Stimulated activated CD4-positive, alpha-beta T cell treated with anti-CD3 and anti-CD28 coated beads, Interleukin-2, amount 100 ng/mL, for 48 hours (primary cell): Measurements from ENCODE around the gene LIPE.

ENCODE experiments used
- DNase-seq, 2 donors: peaks; one replicate each; pipeline ENCODE4 v3.0.0-alpha.2; 2020

The LIPE gene

DNA sequence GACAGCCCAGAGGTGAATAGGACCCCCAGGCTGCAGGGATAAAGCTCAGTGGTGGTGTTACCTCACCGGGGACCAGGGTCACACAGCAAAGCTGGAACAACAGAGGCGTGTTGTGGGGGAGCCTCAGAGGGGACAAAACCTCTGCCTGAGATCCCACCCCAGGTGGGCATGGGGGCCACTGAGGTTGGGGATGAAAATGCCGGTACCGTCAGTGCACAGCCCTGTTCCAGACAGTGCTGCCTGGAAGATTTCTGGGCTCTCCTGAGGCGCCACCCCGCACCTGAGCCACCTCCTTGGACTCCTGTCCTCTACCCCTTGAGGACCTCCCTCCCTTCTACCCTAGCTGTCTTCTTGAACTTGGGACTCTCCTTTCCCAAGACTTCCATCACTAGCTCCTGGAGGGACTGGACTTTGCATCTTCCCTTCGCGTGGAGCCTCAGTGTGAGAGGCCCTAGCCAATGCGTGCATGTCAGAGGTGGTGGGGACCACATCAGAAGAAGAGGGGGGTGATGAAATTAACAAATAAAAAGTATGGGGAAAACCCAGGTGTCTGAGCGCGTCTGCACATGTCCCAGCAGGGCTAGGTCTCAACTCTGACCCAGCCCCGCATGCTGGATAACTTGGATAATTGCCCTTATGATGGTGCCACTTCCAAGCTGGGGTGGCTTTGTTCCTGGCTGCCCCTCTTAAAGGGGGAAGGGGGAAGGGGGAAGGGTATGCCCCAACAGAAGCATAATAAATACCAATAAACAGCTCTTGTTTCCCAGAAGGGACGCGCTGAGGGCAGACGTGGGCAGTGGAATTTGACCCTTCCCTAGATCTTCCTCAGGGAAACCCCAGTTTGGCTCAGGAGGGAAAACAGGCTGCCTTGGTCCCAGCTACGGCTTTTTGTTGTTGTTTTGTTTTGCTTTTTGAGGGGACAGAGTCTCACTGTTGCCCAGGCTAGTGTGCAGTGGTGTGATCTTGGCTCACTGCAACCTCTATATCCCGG lies 48.7 kb downstream of the LIPE start:
- DNase-seq: no peak

DNA sequence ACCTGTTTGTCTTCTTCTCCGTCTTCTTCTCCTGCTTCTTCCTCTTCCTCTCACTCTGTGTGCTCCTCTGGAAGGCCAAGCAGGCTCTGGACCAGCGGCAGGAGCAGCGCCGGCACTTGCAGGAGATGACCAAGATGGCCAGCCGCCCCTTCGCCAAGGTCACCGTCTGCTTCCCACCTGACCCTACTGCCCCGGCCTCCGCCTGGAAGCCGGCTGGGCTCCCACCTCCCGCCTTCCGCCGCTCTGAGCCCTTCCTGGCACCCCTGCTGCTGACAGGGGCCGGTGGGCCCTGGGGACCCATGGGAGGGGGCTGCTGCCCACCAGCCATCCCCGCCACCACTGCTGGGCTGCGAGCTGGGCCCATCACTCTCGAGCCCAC lies 51.0 kb downstream of the LIPE start:
- no peak for DNase-seq

DNA sequence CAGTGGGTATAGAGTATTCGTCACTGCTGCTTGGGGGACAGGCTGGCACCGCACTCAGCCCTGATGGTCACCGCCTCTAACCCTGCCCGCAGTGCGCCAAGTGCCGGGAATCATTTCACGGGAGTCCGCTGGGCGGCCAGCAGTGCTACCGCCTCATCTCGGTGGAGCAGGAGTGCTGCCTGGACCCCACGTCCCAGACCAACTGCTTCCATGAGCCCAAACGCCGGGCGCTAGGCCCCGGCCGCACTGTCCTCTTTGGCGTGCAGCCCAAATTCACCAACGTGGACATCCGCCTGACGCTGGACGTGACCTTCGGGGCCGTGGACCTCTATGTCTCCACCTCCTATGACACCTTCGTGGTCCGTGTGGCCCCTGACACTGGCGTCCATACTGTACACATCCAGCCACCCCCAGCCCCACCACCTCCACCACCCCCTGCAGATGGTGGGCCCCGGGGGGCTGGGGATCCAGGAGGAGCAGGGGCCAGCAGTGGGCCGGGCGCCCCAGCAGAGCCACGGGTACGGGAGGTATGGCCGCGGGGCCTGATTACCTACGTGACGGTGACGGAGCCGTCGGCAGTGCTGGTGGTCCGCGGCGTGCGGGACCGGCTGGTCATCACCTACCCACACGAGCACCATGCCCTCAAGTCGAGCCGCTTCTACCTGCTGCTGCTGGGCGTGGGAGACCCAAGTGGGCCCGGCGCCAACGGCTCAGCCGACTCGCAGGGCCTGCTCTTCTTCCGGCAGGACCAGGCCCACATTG lies 51.6 kb downstream of the LIPE start:
- DNase-seq: no peak

DNA sequence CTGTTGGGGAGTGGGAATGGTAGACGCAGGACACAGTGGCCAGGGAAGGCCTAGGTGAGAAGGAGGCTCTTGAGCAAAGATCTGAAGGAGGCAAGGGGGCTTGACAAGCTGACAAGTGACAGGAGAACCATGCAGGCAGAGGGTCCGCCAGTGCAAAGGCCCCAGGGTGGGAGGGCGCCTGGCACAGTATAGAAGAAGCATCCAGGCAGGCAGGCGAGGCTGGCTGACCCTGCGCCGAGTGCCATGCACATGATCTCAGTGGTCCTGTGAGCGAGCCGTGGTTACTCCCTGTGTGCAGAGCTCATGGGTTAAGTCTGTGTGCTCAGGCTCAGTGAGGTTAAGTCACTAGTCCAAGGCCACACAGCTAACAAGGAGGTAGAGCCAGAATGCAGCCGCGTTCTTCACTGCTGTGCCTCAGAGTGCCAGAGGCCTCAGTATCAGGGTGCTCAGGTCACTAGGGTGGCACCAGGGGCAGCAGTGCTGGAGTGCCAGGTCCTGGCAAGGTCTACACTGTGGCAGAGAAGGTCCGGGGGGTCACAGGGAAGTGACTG lies 52.3 kb downstream of the LIPE start:
- DNase-seq: no peak

DNA sequence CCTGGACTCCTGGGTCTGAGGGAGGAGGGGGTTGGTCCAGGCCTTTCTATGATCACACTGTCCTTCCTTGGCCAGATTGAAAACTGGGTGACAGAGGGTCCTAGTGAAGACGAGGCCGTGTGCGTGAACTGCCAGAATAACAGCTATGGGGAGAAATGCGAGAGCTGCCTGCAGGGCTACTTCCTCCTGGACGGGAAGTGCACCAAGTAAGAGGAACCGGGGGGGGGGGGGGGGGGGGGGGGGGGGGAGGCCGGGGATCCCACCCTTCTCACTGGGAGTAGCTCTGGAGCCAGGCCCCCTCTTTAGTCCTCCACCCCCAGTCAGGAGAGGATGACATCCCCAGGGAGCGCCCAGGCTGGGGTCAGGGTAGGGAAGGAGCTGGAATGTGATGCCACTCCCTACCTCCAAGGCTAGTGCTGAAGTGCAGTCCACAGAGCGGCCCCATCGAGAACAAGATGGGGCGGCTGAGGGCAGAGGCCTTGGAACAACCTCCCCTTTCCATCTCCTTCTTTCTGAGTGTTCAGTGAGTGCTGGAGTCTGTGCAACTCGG lies 56.5 kb downstream of the LIPE start:
- DNase-seq: no peak

DNA sequence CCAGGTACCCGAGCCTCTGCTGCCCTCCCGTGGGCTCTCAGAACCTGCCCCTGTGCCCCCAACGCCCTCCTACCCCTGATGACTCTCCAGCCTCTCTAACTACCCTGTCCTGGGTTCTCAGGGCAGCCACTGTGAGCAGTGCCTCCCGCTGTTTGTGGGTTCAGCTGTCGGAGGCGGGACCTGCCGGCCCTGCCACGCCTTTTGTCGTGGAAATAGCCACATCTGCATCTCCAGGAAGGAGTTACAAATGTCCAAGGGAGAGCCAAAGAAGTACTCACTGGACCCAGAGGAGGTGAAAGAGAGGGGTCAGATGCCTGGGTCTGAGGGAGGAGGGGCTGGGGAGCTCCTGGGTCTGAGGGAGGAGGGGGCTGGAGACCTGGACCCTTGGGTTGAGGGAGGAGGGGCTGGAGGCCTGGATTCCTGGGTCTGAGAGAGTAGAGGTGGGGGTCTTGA lies 57.1 kb downstream of the LIPE start:
- no peak for DNase-seq

DNA sequence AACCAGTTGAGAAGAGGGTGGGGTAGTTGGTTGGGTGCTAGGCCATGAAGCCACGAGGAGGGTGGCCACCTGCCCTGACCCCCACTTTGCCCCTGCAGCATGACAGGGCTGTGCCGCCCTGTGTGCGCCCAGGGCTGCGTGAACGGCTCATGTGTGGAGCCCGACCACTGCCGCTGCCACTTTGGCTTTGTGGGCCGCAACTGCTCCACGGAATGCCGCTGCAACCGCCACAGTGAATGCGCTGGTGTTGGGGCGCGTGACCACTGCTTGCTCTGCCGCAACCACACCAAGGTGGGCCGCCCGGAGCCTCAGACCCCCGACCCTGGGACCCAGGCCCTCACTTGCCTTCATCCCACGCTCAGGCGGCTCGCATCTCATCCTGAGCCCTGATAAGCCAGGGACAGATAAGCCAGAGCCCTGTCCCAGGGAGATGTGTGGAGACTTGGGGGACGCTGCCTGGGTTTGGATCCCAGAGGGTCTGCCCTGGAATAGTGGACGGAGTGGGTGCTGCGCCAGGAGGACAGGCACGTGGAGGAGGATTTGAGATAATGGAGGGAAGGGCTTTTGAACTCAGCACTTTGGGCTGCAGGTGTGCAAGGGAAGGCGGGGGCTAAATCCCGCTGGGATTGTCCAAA lies 57.6 kb downstream of the LIPE start:
- DNase-seq: no peak

DNA sequence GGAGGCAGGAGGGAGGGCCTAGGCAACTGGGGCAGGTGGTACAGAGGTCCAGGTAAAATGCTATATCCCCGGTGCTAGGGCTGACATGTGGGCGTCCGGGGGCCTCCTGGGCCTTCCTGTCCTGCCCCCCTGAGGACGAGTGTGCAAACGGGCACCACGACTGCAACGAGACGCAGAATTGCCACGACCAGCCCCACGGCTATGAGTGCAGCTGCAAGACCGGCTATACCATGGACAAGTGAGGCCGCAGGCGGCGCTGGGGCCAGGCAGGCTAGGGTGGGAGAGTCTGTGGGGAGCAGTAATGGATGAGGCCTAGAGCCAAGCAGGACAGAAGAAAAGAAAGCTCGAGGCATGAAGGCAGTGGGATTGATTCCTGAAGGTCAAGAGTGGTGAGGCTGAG lies 58.4 kb downstream of the LIPE start:
- DNase-seq: no peak

DNA sequence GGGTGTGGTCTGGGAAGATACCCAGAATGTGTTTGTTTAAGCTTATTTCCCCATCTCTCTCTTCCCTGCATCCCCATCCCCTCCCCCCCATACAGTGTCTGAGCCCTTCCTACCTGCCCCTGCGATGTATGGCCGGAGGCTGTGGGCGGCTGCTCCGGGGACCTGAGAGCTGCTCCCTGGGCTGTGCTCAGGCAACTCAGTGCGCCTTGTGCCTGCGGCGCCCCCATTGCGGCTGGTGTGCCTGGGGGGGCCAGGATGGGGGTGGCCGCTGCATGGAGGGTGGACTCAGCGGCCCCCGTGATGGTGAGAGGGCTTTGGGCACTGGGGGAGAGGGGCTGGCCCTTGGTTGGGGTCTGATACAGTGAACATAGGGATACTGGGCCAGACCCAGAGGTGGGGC lies 58.8 kb downstream of the LIPE start:
- DNase-seq: no peak

DNA sequence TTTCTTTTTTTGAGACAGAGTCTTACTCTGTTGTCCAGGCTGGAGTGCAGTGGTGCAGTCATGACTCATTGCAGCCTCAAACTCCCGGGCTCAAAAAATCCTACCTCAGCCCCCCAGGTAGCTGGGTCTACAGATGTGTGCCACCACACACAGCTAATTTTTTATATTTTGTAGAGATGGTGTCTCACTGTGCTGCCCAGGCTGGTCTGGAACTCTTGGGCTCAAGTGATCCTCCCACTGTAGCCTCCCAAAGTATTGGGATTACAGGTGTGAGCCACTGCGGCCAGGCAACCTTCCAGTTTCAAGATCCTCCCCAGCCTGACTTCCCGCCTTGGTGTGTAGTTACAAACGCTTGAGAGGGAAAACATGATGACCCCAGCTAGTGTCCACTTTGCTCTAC lies 59.3 kb downstream of the LIPE start:
- no peak for DNase-seq

DNA sequence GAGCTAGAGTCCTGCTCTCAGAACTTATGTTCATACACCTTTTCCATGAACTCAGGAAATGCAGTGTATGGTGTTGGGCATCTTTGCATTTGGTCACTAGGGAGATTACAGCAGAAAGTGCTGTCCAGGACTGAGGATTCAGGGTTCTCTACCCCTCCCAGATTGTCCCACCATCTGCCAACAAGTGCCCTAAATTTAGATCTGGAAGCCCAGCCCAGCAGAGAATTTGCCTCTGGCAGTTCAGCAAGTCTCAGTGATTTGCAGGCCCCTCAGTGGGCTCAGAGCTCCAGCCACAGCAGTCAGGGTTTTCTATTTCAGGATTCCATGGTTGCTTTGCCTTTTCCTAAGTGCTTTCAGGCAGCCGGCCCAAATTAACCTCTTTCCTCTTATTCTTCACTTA lies 60.5 kb downstream of the LIPE start:
- DNase-seq: no peak

DNA sequence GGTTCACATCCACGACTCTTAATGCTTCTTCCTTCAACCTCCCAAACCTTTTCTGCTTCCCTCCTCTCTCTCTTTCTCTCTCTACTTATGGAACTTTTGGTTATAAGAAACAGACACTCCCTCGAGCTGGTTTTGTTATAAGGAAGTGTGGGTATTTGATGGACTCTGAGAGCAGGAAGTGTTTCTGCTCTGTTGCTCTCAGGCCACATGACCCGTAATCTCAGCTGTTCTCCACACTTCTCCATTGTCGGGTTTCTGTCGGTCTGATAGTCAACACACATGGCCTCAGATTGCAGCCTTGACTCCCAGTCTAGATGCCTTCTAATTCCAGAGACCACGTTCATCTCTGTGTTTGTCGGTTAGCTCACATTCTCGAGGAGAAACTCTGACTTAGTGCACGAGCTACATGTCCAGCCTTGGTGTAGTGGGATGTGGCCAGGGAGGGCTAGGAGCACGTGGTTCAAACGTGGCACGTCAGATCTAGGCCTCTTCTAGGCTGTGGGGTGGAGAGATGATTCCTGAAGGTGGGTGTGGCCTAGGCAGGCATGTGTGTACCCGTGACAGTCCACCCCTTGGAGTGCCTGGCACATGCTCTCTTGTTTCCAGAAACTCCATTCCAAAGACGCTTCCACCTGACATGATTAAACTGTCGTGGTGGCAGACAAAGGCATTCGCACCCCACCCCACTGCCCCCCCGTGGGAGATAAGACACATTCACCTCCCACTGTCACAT lies 63.4 kb downstream of the LIPE start:
- DNase-seq: no peak

DNA sequence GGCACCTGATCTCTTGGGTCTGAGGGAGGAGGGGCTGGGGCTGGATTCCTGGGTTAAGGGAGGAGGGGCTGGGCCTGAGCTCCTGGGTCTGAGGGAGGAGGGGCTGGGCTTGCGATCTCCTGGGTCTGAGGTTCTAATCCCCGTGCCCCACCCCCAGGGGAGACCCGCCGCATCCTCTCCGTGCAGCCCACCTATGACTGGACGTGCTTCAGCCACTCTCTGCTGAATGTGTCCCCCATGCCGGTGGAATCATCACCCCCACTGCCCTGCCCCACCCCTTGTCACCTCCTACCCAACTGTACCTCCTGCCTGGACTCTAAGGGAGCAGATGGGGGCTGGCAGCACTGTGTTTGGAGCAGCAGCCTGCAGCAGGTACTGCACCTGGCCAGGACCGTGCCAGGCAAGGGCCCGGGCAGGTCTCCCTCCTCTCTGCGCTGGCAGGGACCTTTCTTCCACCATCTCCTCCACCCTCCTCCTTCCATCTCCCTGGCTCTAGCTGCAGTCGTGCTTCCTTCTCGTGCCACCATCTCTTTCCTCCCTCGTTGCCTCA lies 64.2 kb downstream of the LIPE start:
- no peak for DNase-seq

DNA sequence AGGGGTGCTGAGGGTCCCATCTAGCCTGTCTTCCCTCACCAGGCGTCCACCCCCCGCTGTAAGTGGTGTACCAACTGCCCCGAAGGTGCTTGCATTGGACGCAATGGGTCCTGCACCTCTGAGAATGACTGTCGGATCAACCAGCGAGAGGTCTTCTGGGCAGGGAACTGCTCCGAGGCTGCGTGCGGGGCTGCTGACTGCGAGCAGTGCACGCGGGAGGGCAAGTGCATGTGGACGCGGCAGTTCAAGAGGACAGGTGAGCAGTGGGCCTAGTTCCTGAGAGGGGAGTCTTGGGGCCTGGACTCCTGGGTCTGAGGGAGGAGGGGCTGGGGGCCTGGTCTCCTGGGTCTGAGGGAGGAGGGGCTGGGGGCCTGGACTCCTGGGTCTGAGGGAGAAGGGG lies 64.8 kb downstream of the LIPE start:
- no peak for DNase-seq

DNA sequence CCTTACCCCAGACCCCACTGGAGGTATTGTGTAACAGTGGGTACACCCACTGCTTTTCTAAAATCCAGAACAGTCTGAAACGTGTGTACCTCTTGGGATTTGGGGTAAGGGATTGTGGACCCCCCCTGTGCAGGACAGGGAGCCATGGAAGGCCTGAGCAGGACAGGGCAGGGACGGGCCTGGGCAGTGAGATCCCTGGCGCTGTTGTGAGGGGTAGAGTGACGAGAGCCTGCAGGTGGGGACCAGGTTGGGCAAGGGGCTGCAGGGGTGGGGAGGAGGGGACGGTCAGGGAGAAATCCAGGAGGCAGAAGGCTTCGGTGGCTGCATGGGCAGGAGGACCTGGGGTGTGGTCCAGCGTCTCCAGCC lies 65.7 kb downstream of the LIPE start:
- DNase-seq: no peak

DNA sequence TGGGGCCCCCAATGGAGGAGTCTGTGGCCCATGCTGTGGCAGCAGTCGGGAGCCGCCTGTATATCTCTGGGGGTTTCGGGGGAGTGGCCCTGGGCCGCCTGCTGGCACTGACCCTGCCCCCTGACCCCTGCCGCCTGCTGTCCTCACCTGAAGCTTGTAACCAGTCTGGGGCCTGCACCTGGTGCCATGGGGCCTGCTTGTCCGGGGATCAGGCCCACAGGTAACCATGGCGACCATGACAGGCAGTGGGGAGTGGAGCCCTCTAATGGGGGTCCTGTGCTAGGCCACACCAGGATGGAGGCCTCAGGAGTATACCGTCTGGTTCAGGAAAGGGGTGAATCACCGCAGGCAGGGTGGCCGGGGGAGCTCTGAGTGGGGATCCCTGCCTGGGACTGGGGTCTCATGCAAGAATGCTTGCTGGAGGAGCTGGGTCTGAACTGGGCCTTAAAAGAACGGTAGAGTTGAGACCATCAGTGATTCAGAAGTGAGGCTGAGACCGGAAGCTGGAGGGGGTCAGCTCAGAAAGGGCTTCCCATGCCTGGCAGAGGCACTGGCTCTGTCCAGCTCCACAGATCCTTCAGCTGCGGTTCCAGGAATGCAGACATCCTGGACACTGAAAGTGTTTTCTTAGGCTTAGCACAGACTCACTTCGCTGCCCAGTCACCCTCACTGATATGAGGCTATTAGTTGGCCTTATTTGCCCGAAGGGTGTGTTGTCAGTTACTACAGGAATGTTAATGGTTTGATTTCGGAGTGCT lies 66.2 kb downstream of the LIPE start:
- DNase-seq: no peak

DNA sequence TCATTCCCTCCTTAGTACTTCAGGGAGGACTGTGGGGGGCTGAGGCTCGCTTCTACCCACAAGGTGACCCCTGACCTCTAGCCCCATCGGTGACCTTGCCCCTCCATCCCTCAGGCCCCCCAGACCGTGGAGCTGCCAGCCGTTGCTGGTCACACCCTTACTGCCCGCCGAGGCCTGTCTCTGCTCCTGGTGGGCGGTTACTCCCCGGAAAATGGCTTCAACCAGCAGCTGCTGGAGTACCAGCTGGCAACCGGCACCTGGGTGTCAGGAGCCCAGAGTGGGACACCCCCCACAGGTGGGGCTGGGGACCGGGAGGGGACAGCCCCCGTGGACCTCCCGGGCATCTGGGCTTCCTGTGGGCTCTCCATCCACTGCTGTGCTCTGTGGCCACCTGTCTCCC lies 69.9 kb downstream of the LIPE start:
- DNase-seq: no peak

DNA sequence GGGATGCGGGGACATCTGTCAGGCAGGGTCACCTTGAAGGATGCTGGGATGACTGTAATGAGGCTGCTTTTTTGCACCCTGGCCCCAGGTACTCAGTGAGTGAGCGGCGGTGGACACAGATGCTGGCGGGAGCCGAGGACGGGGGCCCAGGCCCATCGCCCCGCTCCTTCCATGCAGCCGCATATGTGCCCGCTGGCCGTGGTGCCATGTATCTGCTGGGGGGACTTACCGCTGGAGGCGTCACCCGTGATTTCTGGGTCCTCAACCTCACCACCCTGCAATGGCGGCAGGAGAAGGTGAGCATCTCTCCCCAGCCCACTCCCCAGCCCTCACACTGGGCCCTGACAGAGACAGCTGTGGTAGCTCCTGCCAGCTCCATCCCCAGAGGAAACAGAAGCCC lies 70.5 kb downstream of the LIPE start:
- no peak for DNase-seq

DNA sequence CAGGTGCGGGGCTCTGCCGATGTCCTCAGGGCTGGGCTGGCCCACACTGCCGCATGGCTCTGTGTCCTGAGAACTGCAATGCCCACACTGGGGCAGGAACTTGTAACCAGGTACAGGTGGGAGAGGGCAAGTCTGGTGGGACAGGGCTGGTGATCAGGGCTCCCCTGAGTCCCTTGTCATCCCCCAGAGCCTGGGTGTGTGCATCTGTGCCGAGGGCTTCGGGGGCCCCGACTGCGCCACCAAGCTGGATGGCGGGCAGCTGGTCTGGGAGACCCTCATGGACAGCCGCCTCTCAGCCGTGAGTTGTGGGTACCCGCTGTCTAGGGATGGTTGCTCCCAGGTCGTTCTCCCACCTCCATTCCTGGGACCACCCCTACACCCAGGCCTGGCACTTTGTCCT lies 71.3 kb downstream of the LIPE start:
- DNase-seq: no peak

DNA sequence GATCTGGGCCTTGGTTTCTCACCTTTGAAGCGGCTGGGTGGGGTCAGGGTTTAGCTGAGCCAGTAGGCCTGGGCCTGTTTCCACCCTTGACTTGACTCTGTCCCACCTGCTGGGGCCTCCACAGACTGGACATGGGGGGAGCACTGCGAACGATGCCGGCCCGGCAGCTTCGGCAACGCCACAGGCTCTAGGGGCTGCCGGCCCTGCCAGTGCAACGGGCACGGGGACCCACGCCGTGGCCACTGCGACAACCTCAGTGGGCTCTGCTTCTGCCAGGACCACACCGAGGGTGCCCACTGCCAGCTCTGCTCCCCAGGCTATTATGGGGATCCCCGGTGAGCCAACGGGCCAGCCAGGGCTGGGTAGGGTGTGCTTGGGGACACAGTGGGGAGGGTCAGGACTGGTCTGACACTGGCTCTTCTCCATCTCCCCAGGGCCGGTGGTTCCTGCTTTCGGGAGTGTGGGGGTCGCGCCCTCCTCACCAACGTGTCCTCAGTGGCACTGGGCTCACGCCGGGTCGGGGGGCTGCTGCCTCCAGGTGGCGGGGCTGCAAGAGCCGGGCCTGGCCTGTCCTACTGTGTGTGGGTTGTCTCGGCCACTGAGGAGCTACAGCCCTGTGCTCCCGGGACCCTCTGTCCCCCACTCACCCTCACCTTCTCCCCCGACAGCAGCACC lies 73.7 kb downstream of the LIPE start:
- no peak for DNase-seq
